ENCODE data around the gene RNF214. TPM values are rescaled to one million over a fixed set of nuclear protein-coding genes. Genes with fewer than 3 reads are reported as not detected.

Gene RNF214
- total RNA-seq, 4 donors from 2014 or later: 12.4 to 21.5 (median 18.4) TPM

GRCh38 chr11:117273550-117274289 is 41.2 kb downstream of the RNF214 start:
- intact Hi-C loops (cut with DNase I): no loop called here
- no peak overlapping the region for H3K27ac ChIP-seq (replicated peaks in 1 of 4)
- no peaks in the 10 kb centered on the region for H3K4me1 ChIP-seq
- 81% methylated on average over 9 of the region's 9 CpGs for WGBS
- no peak overlapping the region for H3K4me3 ChIP-seq
- no peaks in the 10 kb centered on the region for H3K9me3 ChIP-seq
- no peaks in the 10 kb centered on the region for H3K27me3 ChIP-seq
- TF ChIP-seq EP300 (IDR thresholded peaks at IDR 0.05): no peak
- peaks cover 0 to 39% (median 12%) of the 10 kb centered on the region in 4 donors for H3K36me3 ChIP-seq
- DNase-seq (ENCODE audit: extremely low spot score): no peak

- H3K36me3 ChIP-seq: peaks cover 11 to 60% (median 40%) of the 10 kb centered on the region in 4 donors
- no peak overlapping the region for H3K4me3 ChIP-seq
- peaks cover 0 to 3% (median 0%) of the 10 kb centered on the region in 4 donors for H3K4me1 ChIP-seq
- no peaks in the 10 kb centered on the region for H3K9me3 ChIP-seq
- H3K27ac ChIP-seq (replicated peaks in 1 of 4): no peak overlapping the region
- intact Hi-C loops (cut with DNase I): no loop called here
- DNase-seq (ENCODE audit: extremely low spot score): no peak
- WGBS: 80% methylated on average over 2 of the region's 2 CpGs
- H3K27me3 ChIP-seq: no peaks in the 10 kb centered on the region
- TF ChIP-seq POLR2A (IDR thresholded peaks at IDR 0.05; ENCODE audit: low read depth) (no peak), POLR2AphosphoS5 (IDR thresholded peaks at IDR 0.05) (no peak), CTCF (IDR thresholded peaks at IDR 0.05) (no peak), EP300 (IDR thresholded peaks at IDR 0.05) (no peak)
Observed at GRCh38 chr11:117278347-117278746, 45.9 kb downstream of the RNF214 start.

GRCh38 chr11:117279711-117280376 is 47.4 kb downstream of the RNF214 start:
- TF ChIP-seq POLR2AphosphoS5 (IDR thresholded peaks at IDR 0.05) (no peak), EP300 (IDR thresholded peaks at IDR 0.05) (no peak), CTCF (IDR thresholded peaks at IDR 0.05) (no peak)
- WGBS: 85% methylated on average over 4 of the region's 4 CpGs
- H3K4me3 ChIP-seq: no peak overlapping the region
- peaks cover 24 to 63% (median 55%) of the 10 kb centered on the region in 4 donors for H3K36me3 ChIP-seq
- H3K27me3 ChIP-seq: no peaks in the 10 kb centered on the region
- no peak overlapping the region for H3K27ac ChIP-seq (replicated peaks in 1 of 4)
- H3K4me1 ChIP-seq: peaks cover 0 to 3% (median 0%) of the 10 kb centered on the region in 4 donors
- H3K9me3 ChIP-seq: no peaks in the 10 kb centered on the region
- DNase-seq (ENCODE audit: extremely low spot score): no peak
- intact Hi-C loops (cut with DNase I): no loop called here

GRCh38 chr11:117281159-117281558 is 48.7 kb downstream of the RNF214 start:
- Histone ChIP-seq H3K27me3 (no peaks in the 10 kb centered on the region), H3K9me3 (no peaks in the 10 kb centered on the region), H3K27ac (replicated peaks in 1 of 4) (no peak overlapping the region), H3K4me1 (peaks cover 0 to 3% (median 0%) of the 10 kb centered on the region in 4 donors), H3K36me3 (peaks cover 37 to 70% (median 64%) of the 10 kb centered on the region in 4 donors), H3K4me3 (no peak overlapping the region)
- 67% methylated on average over 6 of the region's 6 CpGs for WGBS
- no peak for DNase-seq (ENCODE audit: extremely low spot score)
- TF ChIP-seq POLR2AphosphoS5 (IDR thresholded peaks at IDR 0.05): no peak
- TF ChIP-seq CTCF (IDR thresholded peaks at IDR 0.05): no peak
- TF ChIP-seq POLR2A (IDR thresholded peaks at IDR 0.05; ENCODE audit: low read depth): no peak
- TF ChIP-seq EP300 (IDR thresholded peaks at IDR 0.05): no peak
- intact Hi-C loops (cut with DNase I): no loop called here

GRCh38 chr11:117281869-117282268 is 49.4 kb downstream of the RNF214 start:
- Histone ChIP-seq H3K36me3 (peaks cover 38 to 76% (median 70%) of the 10 kb centered on the region in 4 donors), H3K4me1 (peaks cover 0 to 3% (median 0%) of the 10 kb centered on the region in 4 donors), H3K27ac (replicated peaks in 1 of 4) (no peak overlapping the region), H3K27me3 (no peaks in the 10 kb centered on the region), H3K4me3 (no peak overlapping the region), H3K9me3 (no peaks in the 10 kb centered on the region)
- WGBS: 97% methylated on average over 7 of the region's 7 CpGs
- TF ChIP-seq CTCF (IDR thresholded peaks at IDR 0.05): no peak
- intact Hi-C loops (cut with DNase I): no loop called here
- no peak for DNase-seq (ENCODE audit: extremely low spot score)
